ENCODE results near the gene FAH.
"Not testable (repeated sequence)": the region's sequence is repeated elsewhere in the genome, so short reads cannot be mapped to it uniquely, and the experiment has no call there.

Gene FAH

DNA sequence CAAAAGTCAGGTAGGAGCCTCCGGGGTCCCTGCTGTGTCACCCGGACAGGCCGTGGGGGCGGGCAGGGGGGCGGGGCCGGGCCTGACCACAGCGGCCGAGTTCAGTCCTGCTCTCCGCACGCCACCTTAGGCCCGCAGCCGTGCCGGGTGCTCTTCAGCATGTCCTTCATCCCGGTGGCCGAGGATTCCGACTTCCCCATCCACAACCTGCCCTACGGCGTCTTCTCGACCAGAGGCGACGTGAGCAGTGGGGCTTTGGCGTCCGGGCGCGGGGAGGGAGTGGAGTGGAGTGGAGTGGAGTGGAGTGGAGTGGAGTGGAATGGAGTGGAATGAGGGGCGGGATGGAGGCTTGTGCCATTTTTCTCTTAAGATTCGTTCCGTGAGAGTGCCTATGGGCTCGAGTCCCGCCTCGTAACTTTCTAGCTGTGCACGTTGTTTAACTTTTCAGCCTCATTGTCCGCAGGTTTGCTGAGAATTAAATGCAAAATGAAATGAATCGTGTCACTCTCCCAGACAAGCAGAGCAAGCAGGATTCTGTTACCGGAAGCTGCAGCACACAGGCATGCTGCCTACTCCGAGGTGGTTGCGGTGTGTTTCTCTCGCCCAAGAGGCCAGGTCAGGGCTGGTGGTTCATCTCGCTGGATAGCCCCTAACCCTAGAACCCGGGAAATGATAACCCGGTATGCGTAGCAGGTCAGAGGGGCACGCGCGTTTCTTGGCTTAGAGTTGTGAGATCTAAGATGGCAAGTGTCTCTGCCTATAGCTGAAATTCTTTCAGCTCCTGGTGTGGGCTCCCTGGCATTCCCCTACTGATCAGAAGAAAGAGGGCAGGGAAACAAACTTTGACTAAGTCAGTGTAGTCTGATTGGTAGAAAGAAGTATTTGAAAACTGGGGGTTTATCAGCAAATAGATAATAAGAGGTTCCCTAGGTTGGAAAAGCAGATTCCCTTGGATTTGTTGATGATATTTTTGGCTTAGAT lies at the start of gene FAH:
TSS of gene FAH (plus strand) at position 104 of the 981 bp plus-strand sequence. CDS start at position 160, 56 bp downstream.
- DNase-seq (ENCODE audit: low read depth, low spot score): no peak

DNA sequence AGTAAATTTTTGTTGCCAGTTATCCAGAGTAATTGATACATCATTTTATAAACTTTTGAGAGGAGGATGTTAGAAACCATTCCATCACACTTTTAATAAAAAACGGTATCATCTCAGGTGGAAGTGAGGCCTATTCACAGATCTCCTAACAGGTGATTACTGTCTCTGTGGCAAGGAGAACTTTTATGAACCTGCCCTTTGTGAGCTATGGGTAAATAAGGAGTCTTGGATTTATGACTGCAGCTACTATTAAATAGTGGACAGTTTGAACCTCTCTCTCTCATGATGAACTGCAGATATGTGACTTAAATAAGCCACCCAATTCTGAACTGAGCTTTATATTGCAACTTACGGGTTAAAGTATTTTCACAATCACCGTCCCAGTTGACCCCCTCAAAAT lies 47.6 kb upstream of the FAH start:
- no peak for DNase-seq (ENCODE audit: low read depth, low spot score)

DNA sequence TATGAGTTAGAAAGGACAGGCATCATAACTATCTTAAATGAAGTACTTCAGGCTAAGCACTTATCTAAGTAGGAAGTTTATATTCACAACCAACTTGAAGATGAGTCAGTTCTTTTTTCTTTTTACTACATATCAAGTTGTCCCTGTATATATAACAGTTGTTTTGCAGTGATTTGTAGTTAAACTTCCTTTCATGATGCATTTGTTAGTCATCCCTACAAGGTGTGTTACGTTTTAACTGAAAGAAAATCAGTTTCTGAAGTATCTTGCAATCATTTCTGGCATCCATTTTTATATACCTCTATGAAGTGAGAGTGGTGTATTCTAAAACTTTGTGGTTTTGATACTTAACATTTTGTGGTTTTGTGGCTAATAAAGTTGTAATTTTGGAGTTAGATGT lies 47.2 kb upstream of the FAH start:
- no peak for DNase-seq (ENCODE audit: low read depth, low spot score)

DNA sequence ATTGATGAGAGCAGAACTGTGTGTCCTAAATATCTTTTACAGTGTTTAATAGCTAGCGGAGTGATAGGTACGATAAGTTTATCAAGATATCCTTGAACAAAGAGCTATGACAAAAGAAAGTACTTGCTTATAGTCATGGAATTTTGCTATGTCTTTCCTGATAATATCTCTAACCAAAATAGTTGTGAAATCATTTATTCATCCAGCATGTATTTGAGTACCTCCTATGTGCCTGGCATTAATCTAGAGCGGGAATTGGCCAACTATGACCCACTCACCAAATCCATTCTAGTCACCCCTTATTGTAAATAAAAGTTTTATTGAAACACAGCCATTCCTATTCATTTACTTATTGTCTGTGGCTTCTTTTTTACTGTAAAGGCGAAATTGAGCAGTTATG lies 46.7 kb upstream of the FAH start:
- DNase-seq (ENCODE audit: low read depth, low spot score): no peak

DNA sequence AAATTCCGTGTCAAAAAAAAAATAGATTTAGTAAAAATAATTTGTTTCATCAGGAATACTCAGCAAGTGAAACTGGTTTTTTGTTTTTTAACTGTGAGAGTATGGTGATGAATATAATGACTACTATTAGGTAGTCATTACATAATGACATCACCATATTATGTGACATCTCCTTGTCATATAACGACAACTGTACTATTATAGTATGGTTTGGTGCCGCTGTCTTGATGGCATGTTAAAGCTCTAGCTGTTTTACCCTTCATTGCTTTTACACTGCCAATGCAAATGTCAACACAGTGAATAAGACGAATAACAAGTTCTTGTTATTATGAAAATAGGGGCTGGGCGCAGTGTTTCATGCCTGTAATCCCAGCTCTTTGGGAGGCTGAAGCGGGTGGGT lies 45.6 kb upstream of the FAH start:
- DNase-seq (ENCODE audit: low read depth, low spot score): no peak

DNA sequence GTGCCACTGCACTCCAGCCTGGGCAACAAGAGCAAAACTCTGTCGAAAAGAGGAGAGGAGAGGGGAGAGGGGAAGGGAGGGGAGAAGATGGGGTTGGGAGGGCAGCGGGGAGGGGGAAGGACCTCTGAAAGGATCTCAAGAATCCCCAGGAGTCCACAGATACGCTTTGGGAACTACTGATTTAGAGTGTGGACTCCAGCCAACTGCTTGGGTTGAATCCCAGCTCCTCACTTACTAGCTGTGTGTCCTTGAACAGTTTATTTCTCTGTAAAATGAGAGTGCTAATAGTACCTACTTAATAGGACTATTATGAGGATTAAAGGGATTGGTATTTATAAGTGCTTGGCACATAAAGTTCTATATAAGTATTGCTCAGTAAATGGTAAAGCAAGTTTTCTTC lies 45.0 kb upstream of the FAH start:
- DNase-seq (ENCODE audit: low read depth, low spot score): no peak

DNA sequence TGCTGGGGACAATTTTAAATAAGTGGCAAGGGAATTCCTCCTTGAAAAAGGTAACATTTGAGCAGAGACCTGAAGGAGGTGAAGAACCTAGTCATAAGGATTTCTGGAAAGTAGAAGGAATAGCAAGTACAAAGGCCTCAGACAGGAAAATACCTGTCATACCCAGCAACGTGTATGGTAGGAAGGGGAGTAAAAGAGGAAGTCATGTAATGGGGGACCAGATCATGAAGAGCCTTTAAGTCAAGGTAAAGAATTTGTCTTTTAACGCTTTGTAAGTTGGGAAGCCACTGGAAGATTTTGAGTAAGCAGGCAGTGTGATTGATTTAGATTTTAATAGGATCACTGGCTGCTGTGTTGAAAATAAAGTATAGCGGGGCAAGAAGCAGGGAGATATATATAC lies 43.4 kb upstream of the FAH start:
- DNase-seq (ENCODE audit: low read depth, low spot score): no peak

DNA sequence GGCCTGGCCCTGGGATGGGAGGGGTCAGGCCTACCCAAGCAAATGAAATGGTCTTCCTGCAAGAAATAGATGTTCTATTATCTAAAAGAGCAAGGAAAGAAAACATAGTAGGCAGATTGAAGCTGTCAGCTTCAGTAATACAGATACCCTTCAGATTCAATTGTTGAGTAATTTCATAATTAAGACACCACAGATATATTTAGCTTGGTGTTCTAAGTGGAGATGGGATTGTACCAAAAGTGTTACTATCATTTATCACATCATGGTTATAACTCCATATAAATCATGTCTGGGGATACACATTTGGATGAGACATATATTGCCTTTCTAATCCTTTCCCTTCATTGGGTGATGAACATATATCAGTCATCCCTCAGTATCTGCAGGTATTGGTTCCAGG lies 41.9 kb upstream of the FAH start:
- DNase-seq (ENCODE audit: low read depth, low spot score): no peak

DNA sequence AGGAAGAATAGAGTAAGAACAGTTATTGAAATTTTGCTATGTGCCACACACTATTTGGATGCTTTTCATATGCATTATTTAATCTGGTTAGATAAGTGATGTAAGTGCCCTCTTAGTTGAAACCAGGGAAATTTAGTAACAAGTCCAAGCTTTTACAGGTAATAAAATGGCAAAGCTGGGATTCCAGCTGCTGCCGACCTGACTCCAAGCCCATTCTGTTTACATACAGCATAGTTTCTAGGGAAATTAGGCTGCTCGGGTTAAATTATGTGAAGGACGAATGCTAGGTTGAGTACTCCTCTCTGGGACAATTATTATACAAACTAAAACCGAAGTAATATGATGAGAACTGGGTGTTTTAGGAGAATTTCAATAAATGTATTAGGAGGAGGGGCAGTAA lies 38.7 kb upstream of the FAH start:
- DNase-seq (ENCODE audit: low read depth, low spot score): no peak

DNA sequence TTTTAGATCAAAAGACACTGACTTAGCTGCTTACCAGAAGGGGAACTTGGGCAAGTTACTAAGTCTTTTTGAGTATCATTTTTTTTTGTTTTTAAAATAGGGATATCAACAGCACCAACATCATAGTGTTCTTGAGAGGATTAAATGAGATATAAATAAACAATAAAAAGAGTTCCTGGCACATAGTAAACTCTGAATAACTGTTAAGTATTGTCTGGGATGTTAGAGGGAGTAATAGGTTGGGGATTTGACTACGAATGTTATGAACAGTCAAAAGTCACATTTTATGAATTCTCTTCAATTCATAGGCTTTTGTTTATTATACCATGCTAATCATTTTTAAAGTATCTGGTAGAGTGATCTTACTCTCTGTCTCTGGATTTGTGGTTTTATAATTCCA lies 37.8 kb upstream of the FAH start:
- no peak for DNase-seq (ENCODE audit: low read depth, low spot score)

DNA sequence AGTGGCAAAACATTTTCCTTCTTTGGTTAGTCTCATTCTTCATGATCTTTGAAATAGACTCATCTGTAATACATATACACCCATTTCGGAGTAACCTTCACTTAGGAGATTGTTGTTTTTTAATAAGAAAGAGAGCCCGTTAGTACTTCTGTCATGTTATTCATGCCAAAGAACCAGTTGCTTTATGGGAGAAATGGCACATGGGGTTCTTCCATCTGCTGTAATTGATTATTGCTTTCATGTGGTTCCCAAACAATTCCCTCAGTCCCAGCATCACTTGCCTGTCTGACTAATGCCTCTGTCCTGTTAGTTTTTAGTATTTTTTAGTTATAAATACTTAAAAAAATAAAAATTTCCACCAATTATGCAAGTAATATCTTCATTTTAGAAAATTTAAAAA lies 33.8 kb upstream of the FAH start:
- DNase-seq (ENCODE audit: low read depth, low spot score): no peak

DNA sequence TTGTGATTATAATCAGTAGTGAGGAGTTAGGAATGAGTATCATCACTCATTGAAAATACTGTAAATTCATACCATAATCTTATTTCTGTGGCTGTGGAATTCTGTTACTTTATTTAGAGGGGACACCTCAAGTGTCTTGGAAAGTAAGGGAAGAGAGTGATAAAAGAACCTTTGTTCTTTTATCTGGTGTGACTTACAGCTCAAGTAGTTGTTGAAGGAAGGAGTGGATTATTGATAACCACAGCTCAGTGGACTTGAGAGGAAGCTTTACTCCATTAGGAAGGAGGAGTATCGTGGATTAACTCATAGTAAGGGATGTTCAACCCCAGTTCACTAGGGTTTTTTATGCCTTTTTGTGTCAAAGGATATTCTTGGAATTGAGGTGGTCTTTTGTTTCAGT lies 32.2 kb upstream of the FAH start:
- DNase-seq (ENCODE audit: low read depth, low spot score): no peak

DNA sequence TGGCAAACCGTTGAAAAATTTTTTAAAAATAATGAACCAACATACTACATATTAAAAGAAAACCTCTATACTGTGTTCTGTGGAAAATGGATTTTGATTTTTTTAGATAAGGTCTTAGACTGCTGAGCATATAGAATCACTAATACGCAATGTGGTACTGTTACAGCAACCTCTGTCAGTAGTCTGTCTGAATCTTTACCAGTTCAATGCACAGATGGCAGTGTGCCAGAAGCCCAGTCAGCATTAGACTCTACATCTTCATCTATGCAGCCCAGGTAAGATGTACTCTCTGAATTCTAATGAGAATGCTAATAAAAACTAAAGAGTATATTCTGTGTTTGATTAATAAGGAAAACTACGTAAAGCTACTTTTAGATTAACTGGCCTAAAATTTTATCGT lies 31.3 kb upstream of the FAH start:
- no peak for DNase-seq (ENCODE audit: low read depth, low spot score)

DNA sequence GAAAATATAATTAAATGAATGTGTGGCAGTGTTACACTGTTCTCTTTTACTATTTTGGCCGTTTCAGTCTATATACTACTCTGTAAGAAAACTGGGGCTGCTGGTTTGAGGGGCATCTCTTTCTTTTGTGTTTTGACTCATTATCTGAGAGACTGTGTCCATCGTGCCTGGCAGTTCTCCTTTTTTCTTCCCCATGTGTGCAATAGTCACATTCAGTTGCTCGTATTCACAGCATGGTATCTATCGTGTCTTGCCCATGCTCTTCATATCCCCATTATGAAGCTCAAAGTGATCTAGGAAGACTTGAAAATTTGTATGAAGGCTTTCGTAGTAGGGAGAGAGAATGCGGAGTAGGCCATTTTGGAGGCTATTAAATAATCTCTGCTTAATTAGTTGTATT lies 29.8 kb upstream of the FAH start:
- no peak for DNase-seq (ENCODE audit: low read depth, low spot score)

DNA sequence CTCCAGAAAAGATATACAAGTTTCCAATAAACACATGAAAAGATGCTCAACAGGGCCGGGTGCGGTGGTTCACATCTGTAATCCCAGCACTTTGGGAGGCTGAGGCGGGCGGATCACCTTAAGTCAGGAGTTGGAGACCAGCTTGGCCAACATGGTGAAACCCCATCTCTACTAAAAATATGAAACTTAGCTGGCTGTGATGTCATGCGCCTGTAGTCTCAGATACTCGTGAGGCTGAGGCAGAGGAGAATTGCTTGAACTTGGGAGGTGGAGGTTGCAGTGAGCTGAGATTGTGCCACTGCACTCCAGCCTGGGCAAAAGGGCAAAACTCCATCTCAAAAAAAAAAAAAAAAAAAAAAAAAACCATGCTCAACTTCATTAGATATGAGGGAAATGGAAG lies 25.5 kb upstream of the FAH start:
- not testable (repeated sequence) for DNase-seq (ENCODE audit: low read depth, low spot score)

DNA sequence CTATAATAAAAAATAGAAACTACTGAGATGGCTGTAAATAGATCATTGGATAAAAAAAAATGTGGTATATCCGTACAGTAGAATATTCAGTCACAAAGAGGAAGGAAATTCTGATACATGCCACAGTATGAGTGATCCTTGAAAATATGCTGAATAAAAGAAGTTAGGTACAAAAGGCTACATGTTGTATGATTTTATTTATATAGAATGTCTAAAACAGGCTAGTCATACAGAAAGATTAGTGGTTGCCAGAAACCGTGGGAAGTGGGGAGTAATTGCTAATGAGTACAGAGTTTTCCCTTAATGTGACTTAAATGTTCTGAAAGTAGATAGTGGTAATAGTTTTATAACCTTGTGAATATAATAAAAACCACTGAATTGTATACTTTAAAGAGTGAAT lies 24.9 kb upstream of the FAH start:
- DNase-seq (ENCODE audit: low read depth, low spot score): no peak

DNA sequence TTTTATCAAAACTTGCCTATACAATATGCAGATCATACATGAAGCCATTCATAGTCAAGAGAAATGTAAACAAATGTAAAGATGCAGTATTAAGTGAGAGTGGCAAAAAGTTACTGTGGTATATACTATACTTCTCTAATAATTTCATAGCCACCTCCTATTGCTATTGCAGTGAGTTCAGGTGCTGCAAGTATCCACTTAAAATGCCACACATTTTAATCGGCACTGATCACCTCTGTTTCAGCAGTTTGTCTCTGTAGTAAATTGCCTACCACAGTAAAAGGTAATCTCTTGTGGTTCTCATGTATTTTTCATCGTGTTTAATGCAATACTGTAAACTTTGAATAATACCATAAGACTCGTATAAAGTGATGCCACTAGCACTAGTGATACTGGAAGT lies 20.4 kb upstream of the FAH start:
- no peak for DNase-seq (ENCODE audit: low read depth, low spot score)

DNA sequence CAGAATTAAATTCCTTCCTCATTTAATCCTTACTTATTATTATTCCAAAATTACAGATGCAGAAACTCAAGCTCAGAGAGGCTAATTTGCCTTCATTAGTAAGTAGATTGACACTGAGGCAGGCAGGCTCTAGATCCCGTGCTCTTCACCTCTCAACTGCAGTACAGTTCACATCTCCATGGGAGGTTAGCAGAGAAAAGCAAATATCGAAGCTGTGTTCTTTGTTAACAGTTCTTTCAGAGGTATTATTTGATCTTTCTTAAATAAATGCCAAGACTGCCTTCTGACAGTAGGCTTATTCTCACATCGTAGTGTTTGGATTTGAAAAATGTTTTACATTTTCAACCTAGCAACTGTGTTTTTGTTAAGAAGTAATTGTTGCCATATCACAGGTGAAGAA lies 15.9 kb upstream of the FAH start:
- no peak for DNase-seq (ENCODE audit: low read depth, low spot score)

DNA sequence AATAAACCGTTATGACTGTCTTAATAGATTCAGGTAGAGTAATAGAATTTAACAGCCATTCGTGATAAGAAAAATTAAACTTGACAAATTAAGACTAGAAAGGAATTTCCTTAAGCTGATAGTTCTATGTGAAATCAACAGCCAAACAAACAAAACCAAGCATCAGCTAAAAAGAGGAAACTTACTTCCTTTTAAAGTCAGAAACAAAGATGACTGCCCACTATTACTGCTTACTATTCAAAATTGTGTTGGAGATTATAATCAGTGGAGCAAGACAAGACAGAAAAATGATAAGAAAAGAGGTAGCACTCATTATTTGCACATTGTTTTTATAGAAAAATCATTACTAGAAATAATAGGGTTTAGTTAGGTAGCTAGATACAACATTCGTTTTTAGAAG lies 13.8 kb upstream of the FAH start:
- DNase-seq (ENCODE audit: low read depth, low spot score): no peak

DNA sequence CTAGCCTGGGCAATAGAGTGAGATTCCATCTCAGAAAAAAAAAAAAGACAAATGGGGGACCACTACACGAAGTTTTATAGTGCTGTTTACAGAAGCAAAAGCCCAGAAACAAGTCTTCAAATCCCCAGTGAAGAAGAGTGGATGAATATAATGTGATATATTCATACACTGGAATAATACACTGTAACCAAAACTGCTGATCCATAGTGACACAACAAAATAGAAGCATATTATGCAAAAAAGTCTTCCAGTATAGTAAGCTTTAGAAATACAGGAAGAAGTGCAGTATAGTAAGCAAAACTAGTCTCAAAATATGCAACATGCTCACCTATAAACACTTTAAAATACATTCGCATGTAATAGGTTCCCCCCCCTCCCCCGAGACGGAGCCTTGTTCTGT lies 11.9 kb upstream of the FAH start:
- no peak for DNase-seq (ENCODE audit: low read depth, low spot score)

DNA sequence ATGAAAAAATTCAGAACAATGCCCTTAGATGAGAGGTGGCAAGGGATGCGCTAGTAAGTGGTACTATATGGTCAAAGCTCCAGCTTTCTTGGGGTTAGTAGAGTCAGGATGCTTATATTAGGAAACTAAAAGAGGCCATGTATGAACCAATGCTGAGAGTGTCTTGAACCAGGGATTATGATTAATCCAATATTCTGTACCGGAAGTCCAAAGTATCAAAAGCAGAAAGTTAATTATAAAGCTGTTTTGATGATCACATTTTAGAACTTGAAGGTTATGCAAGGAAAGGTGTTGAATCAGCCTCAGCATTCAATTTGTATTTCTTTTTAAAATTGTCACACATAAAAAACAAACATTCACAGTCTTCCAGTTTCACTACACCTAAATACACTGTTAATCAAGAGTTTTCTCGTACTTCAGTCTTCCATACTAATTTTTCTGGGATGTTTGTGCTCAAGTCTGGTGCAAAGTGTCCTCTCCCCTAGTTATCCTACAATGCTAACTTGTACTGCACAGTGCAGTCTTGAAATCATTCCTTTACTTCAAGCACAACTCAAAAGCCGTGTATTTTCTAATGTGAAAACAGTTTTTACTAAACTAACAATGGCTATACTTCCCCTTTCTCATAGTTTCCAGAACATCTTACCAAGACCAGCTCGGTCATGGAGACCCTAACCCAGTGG lies 10.7 kb upstream of the FAH start:
- DNase-seq (ENCODE audit: low read depth, low spot score): no peak

DNA sequence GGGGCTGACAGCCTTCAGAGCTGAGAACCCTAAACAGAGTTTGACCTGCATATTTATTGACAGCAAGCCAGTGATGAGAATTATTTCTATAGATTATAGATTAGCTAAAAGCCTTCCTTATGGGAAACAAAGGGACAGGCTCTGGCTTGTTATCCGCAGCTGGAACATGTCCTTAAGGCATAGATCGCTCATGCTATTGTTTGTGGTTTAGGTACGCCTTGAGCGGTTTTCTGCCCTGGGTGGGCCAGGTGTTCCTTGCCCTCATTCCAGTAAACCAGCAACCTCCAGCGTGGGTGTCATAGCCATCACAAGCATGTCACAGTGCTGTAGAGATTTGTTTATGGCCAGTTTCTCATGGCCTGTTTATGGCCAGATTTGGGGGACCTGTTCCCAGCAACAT lies 10.2 kb upstream of the FAH start:
- no peak for DNase-seq (ENCODE audit: low read depth, low spot score)

DNA sequence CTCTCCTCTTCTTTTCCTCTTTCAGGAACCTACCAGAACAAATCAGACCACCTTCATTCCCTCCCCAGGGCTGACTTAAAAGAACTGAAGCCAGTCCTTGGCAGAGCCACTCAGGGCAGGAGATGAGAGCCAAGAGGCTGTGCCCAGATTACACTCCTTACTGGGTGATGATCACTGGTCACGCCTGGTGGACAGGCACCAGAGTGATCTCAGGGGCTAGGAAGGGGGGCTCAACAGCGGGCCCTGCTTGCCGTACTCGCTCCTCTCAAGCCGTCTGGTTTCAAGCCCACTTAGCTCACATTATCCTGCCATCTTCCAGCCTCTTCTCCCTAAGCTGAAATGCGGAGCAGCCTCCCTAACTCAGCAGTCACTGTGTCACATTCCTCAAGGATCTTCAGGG lies 1.7 kb upstream of the FAH start:
- no peak for DNase-seq (ENCODE audit: low read depth, low spot score)
